Measurements from ENCODE around the gene TRPC4AP.

Gene TRPC4AP

DNA sequence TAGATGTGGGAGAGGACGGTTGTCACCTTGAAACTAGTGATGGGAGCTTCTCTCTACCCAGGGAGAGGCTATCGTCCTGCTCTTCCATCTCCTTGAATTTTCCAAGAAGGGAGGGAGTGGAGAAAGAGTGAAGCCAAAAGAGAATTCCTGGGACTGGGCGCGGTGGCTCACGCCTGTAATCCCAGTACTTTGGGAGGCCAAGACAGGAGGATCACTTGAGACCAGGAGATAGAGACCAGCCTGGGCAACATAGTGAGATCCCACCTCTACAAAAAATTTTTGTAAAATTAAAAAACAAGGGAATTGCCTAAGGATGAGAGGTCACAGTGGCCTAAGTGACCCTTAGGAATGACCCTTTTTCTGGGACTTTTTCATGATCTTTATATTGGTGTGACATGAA is 128.1 kb downstream of the TRPC4AP start:
- no peak for DNase-seq

DNA sequence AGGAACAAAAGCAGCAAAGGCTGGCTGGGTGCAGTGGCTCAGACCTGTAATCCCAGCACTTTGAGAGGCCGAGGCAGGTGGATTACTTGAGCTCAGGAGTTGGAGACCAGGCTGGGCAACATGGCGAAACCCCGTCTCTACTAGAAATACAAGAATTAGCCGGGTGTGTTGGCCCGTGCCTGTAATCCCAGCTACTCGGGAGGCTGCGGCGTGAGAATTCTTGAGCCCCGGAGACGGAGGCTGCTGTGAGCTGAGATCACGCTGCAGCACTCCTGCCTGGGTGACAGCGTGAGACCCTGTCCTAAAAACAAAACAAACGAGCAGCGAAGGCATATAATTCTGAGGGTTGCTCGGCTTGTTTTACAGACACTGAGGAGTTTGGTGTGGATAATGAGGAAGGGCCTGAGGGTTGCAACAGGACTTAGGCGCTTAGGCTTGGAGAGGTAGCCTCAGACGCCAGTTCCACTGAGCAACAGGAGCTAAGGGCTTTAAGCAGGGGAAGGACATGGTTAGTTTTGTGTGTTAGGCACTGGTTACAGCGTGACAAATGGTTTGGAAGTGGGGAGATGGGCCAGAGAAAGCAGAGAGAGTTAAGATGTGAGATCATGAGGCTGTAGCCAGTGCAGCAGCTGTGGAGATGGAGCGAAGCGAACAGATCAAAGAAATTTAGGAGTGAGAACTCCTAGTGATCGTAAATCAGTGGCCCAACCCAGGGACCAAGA is 135.7 kb downstream of the TRPC4AP start:
- no peak for DNase-seq

DNA sequence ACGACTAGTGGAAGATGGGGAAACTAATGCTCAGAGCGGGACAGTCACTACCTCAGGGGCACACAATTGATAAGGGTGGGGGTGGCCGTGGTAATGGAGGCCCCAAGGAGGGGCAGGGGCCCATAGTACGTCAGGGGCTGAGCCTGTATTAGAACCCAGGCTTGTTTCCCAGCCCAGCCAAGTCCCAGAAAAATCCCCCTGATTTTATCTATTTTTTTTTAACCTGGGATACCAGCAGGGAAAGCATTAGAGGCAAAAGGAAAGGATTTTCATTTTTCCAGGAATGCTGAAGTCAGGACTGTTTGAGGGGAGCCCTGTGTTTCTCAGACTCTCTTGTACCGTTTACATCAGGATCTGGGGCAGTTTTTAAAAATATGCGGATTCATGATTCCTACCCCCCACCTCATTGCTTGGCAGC is 136.6 kb downstream of the TRPC4AP start:
- no peak for DNase-seq

DNA sequence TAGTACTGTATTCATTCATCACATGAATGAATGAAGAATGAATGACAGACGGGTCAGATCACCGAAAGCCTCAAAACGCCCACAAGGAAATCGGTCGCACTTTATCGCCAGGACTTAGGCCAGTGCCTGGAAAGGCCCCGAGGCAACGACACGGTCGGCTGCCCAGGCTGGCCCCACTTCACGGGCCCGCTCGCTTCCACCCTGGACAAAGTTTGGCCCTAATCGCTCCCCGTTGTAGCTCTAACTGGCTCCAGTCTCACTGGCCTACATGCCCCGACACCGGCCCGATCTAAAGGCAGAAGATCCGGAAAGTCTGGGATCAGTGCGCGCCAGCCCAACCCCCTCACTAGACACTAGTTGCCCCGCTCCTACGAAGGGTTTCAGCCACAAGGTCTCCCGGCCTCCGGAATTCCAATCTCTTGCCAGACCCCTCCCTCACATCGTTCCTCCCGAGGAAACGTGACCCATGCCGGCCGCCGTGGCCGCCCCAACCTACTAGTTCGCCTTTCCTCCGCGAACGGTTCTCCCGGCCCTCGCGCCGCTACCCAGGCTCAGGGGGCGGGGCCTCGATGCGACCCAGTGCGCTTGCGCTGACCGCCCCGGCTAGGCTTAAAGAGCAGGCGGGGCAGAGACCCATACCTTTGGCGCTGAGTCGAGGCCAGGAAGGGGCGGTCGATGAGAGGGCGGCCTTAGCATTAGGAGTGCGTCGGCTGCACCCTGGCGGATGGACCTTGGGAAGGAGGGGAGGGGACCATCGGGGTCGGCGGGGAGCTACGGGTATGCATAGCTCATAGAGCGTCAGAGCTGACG is 137.2 kb downstream of the TRPC4AP start, which contains the start of the genes GSS and MYH7B:
Gene GSS (minus strand): TSS at position 576 of the 810 bp plus-strand sequence. CDS start 3,954 bp downstream, outside the sequence.
Gene MYH7B (plus strand): TSS at position 638 of the 810 bp plus-strand sequence. CDS start 22,138 bp downstream, outside the sequence.
- peak; percentile 99 for DNase-seq

DNA sequence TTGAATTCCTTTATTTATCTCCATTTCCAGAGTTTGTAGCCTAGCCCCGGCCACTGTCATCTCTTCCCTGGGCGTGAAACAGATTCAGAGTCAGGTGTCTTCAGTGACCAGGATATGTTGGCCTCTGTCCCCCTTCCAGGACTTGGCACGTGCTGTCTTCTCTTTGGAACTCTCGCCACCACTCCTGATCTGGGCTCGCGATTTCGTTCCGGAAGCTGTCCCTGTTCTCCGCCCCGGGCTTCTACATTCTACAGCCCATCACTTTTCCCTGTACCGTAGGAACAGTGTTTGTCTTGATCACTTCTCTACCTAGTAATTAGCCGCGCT is 137.7 kb downstream of the TRPC4AP start:
- DNase-seq: no peak

DNA sequence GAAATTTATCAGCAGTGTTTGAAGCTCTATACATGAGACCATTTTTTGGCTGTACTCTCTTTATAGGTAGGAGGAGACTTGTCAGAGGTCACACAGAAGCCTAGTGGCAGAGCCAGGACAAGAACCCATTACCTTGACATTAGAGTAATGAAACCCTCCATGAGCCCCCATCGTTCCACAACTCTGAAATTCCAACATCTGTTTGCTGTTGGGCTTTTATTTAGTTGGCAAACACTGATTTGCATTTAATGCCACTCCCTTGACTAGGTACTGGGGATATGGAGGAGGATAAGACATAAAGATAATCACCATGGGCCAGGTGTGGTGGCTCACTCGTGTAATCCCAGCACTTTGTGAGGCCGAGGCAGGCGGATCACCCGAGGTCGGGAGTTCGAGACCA is 138.6 kb downstream of the TRPC4AP start:
- no peak for DNase-seq

DNA sequence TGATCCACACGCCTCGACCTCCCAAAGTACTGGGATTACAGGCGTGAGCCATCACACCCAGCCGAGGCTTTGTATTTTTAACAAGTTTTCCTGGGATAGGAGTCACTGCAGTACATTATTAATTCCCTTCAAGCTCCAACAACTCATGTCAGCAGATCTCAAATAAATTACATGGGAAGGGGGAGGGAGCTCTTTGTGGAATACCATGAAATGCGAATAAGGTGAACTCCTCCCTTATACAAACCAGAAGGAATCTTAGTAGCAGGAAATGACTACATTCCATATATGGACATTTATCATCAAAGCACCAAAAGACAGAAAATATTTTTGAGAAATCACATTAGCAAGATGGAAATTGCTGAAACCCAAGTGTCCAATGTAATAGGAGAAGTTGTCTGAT is 139.9 kb downstream of the TRPC4AP start:
- no peak for DNase-seq
